Tibial nerve (tissue), 4 donors: ENCODE results near the gene PSMB1. TPM values are rescaled to one million over a fixed set of nuclear protein-coding genes. Genes with fewer than 3 reads are reported as not detected.
"Not testable (repeated sequence)": the region's sequence is repeated elsewhere in the genome, so short reads cannot be mapped to it uniquely, and the experiment has no call there.

Experiments
- DNase-seq, 2 donors: peaks; one replicate each; pipeline ENCODE4 v3.0.0-alpha.2; 2019; ENCODE audit warnings: low spot score in 2 of 2
- H3K27ac ChIP-seq, 4 donors: fragments of 200-600 bp; sonication (generic) in 3 of 4; one replicate each; pipeline ENCODE4 v1.5.1; 2017 to 2019; ENCODE audit warnings: mild to moderate bottlenecking in 1 of 4
- H3K27me3 ChIP-seq, 2 donors: fragments of 200-600 bp; sonication (generic) in 1 of 2; one replicate each; pipeline versions ENCODE4 v1.5.1 to v1.6.0; 2017 to 2019
- H3K36me3 ChIP-seq, 3 donors: fragments of 200-600 bp; sonication (generic); one replicate each; pipeline ENCODE4 v1.5.1; 2018 to 2019
- H3K4me1 ChIP-seq, 4 donors: fragments of 200-600 bp; sonication (generic) in 3 of 4; one replicate each; pipeline ENCODE4 v1.5.1; 2017 to 2019
- H3K4me3 ChIP-seq, 4 donors: fragments of 200-600 bp; sonication (generic) in 3 of 4; one replicate each; pipeline ENCODE4 v1.5.1; 2017 to 2019; ENCODE audit warnings: mild to moderate bottlenecking in 1 of 4, moderate library complexity in 1 of 4
- H3K9me3 ChIP-seq, 4 donors: fragments of 200-600 bp; sonication (generic) in 3 of 4; one replicate each; pipeline ENCODE4 v1.5.1; 2017 to 2019
- EP300 ChIP-seq, 2 donors: sonication (generic); formaldehyde crosslinking; IDR thresholded peaks; one replicate each; pipeline ENCODE4 v1.6.1; 2017; ENCODE audit warnings: antibody characterized with exemption in 2 of 2, mild to moderate bottlenecking in 1 of 2
- POLR2A ChIP-seq, 2 donors: fragments of 450-650 bp; IDR thresholded peaks; one replicate each; pipeline ENCODE4 v1.6.1; 2017; ENCODE audit warnings: antibody characterized with exemption in 2 of 2, mild to moderate bottlenecking in 2 of 2, moderate library complexity in 2 of 2
- WGBS, 2 donors: methylation state at CpG; one replicate each; pipeline ENCODE4 v1.1.5; 2018; 5-methylcytosine and 5-hydroxymethylcytosine counted together
- total RNA-seq, 4 donors: library from RNA; depleted of rRNA; stranded (reverse); fragments of >200 nt; gene quantifications; one replicate each; pipeline ENCODE4 v1.1.0, GENCODE V29; 2016
- TF ChIP-seq, protein P1 (sequence below), 5 experiments: fragments of 200-600 bp in 3 of 5; fragments of 450-650 bp in 2 of 5; sonication (generic) in 3 of 5; IDR thresholded peaks; one replicate each; pipeline ENCODE4 v1.5.1; 2016 to 2019; ENCODE audit warnings: antibody characterized with exemption in 5 of 5, mild to moderate bottlenecking in 3 of 5, moderate library complexity in 2 of 5

PSMB1 gene
- total RNA-seq, 4 donors from 2014 or later: 122 to 207 (median 155) TPM

DNA sequence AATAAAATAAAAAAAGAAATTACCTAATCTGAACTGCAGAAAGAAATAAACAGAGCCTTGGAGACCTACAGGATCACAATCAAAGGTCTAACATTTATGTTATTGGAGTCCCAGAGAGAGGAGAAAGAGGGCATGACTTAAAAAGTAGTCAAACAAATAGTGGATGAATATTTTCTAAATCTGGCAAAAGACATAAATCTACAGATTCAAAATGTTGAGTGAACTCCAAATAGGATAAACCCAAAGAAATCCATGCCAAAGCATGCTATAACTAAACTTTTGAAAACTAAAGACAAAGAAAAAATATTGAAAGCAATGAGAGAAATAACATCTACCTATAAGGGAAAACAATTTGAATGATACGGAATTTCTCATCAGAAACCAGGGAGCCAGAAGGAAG, 38.2 kb downstream of the PSMB1 start:
- Histone ChIP-seq H3K4me3 (no peak overlapping the region), H3K27me3 (no peaks in the 10 kb centered on the region), H3K36me3 (no peaks in the 10 kb centered on the region), H3K4me1 (no peaks in the 10 kb centered on the region), H3K27ac (no peak overlapping the region), H3K9me3 (peaks cover 0 to 10% (median 0%) of the 10 kb centered on the region in 4 donors)
- TF ChIP-seq EP300 (IDR thresholded peaks at IDR 0.05) (no peak), POLR2A (IDR thresholded peaks at IDR 0.05) (no peak)
- TF ChIP-seq, protein P1, sequence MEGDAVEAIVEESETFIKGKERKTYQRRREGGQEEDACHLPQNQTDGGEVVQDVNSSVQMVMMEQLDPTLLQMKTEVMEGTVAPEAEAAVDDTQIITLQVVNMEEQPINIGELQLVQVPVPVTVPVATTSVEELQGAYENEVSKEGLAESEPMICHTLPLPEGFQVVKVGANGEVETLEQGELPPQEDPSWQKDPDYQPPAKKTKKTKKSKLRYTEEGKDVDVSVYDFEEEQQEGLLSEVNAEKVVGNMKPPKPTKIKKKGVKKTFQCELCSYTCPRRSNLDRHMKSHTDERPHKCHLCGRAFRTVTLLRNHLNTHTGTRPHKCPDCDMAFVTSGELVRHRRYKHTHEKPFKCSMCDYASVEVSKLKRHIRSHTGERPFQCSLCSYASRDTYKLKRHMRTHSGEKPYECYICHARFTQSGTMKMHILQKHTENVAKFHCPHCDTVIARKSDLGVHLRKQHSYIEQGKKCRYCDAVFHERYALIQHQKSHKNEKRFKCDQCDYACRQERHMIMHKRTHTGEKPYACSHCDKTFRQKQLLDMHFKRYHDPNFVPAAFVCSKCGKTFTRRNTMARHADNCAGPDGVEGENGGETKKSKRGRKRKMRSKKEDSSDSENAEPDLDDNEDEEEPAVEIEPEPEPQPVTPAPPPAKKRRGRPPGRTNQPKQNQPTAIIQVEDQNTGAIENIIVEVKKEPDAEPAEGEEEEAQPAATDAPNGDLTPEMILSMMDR (IDR thresholded peaks at IDR 0.05): no peak
- DNase-seq: no peak
- WGBS, 2 donors: 95 to 97% methylated on average over 1 of the region's 1 CpG

DNA sequence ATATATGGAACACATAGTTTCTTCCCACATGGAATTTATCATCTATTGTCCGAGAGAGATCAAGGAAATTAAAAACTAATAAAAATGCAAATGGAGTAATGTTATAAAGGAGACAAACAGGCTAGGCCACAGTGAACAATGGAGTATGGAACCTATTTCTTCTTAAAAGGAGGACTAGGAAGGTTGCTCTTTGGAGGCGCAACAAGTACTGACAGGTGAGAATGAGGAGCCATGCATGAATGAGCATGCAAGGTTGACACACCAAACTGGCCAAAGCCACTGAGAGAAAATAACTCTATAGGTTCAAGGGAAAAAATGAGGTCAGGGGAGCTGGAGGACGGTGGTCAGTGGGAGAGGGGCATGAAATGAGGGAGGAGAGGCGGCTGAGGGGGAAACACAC, 40.9 kb downstream of the PSMB1 start:
- TF ChIP-seq EP300 (IDR thresholded peaks at IDR 0.05) (no peak), POLR2A (IDR thresholded peaks at IDR 0.05) (no peak)
- TF ChIP-seq, protein P1 (IDR thresholded peaks at IDR 0.05): no peak
- no peak overlapping the region for H3K27ac ChIP-seq
- no peaks in the 10 kb centered on the region for H3K4me1 ChIP-seq
- peaks cover 0 to 4% (median 0%) of the 10 kb centered on the region in 4 donors for H3K9me3 ChIP-seq
- no peaks in the 10 kb centered on the region for H3K36me3 ChIP-seq
- 81 to 94% methylated on average over 4 of the region's 4 CpGs for WGBS, 2 donors
- no peaks in the 10 kb centered on the region for H3K27me3 ChIP-seq
- DNase-seq: no peak
- no peak overlapping the region for H3K4me3 ChIP-seq

DNA sequence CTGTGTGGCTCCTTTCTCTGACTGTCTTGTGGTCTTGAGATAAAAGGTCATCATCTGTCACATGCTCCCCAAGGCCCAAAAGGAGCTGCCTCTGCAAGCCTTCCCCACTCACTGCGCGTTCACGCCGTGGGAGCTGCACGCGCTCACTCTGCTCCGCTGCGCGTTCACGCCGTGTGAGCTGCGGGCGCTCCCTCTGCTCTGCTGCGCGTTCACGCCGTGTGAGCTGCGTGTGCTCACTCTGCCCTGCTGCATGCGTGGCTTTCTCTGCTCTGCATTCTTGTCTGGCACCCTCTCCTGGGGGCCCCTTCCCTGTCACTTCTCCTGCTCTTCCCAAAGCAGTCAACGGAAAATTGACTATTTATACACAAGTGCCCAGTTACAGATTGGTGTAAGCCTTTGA, 42.5 kb downstream of the PSMB1 start:
- no peaks in the 10 kb centered on the region for H3K4me1 ChIP-seq
- H3K36me3 ChIP-seq: no peaks in the 10 kb centered on the region
- no peaks in the 10 kb centered on the region for H3K9me3 ChIP-seq
- no peak for DNase-seq
- no peak overlapping the region for H3K27ac ChIP-seq
- no peaks in the 10 kb centered on the region for H3K27me3 ChIP-seq
- TF ChIP-seq, protein P1 (IDR thresholded peaks at IDR 0.05): no peak
- TF ChIP-seq EP300 (IDR thresholded peaks at IDR 0.05) (no peak), POLR2A (IDR thresholded peaks at IDR 0.05) (no peak)
- H3K4me3 ChIP-seq: no peak overlapping the region
- WGBS, 2 donors: 90 to 94% methylated on average over 20 of the region's 20 CpGs

DNA sequence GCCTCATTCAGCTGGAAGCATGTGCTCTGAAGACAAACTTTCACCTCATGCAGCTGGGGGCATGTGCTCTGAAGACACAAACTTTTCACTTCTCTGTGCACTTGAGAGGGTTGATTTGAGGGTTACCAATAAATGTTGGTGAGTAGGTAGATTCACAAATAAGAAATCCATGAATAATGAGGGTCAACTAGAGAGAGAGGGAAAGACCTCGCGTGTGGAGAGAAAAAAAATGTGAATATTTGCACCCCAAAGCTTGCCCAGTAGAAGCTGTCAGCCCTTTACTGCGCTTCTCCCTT, 43.4 kb downstream of the PSMB1 start:
- Histone ChIP-seq H3K4me3 (no peak overlapping the region), H3K9me3 (no peaks in the 10 kb centered on the region), H3K27me3 (no peaks in the 10 kb centered on the region), H3K27ac (no peak overlapping the region), H3K4me1 (no peaks in the 10 kb centered on the region), H3K36me3 (no peaks in the 10 kb centered on the region)
- TF ChIP-seq, protein P1 (IDR thresholded peaks at IDR 0.05): no peak
- TF ChIP-seq EP300 (IDR thresholded peaks at IDR 0.05) (no peak), POLR2A (IDR thresholded peaks at IDR 0.05) (no peak)
- 89 to 93% methylated on average over 3 of the region's 3 CpGs for WGBS, 2 donors
- DNase-seq: no peak

DNA sequence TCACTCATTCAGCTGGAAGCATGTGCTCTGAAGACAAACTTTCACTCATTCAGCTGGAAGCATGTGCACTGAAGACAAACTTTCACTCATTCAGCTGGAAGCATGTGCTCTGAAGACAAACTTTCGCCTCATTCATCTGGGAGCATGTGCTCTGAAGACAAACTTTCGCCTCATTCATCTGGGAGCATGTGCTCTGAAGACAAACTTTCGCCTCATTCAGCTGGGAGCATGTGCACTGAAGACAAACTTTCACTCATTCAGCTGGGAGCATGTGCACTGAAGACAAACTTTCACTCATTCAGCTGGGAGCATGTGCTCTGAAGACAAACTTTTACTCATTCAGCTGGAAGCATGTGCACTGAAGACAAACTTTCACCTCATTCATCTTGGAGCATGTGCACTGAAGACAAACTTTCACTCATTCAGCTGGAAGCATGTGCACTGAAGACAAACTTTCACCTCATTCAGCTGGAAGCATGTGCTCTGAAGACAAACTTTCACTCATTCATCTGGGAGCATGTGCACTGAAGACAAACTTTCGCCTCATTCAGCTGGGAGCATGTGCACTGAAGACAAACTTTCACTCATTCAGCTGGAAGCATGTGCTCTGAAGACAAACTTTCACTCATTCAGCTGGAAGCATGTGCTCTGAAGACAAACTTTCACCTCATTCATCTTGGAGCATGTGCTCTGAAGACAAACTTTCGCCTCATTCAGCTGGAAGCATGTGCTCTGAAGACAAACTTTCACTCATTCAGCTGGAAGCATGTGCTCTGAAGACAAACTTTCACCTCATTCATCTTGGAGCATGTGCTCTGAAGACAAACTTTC, 44.0 kb downstream of the PSMB1 start:
- 62 to 72% methylated on average over 5 of the region's 5 CpGs for WGBS, 2 donors
- H3K4me1 ChIP-seq, H3K4me3 ChIP-seq, H3K27ac ChIP-seq, H3K27me3 ChIP-seq, DNase-seq, H3K36me3 ChIP-seq, H3K9me3 ChIP-seq: not testable (repeated sequence)

DNA sequence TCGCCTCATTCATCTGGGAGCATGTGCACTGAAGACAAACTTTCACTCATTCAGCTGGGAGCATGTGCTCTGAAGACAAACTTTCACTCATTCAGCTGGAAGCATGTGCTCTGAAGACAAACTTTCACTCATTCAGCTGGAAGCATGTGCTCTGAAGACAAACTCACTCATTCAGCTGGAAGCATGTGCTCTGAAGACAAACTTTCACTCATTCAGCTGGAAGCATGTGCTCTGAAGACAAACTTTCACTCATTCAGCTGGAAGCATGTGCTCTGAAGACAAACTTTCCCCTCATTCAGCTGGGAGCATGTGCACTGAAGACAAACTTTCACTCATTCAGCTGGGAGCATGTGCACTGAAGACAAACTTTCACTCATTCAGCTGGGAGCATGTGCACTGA, 44.8 kb downstream of the PSMB1 start:
- not testable (repeated sequence) for H3K4me3 ChIP-seq, H3K4me1 ChIP-seq, H3K9me3 ChIP-seq, H3K27me3 ChIP-seq, DNase-seq, H3K27ac ChIP-seq, H3K36me3 ChIP-seq
- 40 to 67% methylated on average over 1 of the region's 1 CpG for WGBS, 2 donors

DNA sequence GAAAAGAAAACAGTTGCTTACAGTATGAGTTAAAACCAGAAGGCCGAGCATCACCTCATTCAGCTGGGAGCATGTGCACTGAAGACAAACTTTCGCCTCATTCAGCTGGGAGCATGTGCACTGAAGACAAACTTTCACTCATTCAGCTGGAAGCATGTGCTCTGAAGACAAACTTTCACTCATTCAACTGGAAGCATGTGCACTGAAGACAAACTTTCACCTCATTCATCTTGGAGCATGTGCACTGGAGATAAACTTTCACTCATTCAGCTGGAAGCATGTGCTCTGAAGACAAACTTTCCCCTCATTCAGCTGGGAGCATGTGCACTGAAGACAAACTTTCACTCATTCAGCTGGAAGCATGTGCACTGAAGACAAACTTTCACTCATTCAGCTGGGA, 45.4 kb downstream of the PSMB1 start:
- DNase-seq, H3K4me1 ChIP-seq, H3K27ac ChIP-seq, H3K36me3 ChIP-seq, H3K27me3 ChIP-seq, H3K4me3 ChIP-seq: not testable (repeated sequence)
- H3K9me3 ChIP-seq: peaks cover 0 to 13% (median 0%) of the 10 kb centered on the region in 4 donors
- WGBS, 2 donors: 70 to 78% methylated on average over 2 of the region's 2 CpGs
